DMS 273 treated with DMSO at 0.1 percent for 48 hours (cell line): ENCODE data around the gene MRPS6.

Experiments used
- DNase-seq: peaks from one replicate; lab custom pipeline; 2025; lab: John Stamatoyannopoulos, UW

The MRPS6 gene

GRCh38 chr21:34133392-34133791 lies 60.0 kb downstream of the MRPS6 start:
- DNase-seq = no peak

GRCh38 chr21:34133802-34134201 lies 60.4 kb downstream of the MRPS6 start:
- DNase-seq = no peak

GRCh38 chr21:34135330-34135729 lies 62.0 kb downstream of the MRPS6 start:
- DNase-seq = no peak

- DNase-seq = no peak
Measured at GRCh38 chr21:34141373-34141772, 68.0 kb downstream of the MRPS6 start.

- no peak for DNase-seq
Measured at GRCh38 chr21:34143685-34144182, 70.4 kb downstream of the MRPS6 start.

- DNase-seq = no peak
Measured at GRCh38 chr21:34144224-34144623, 70.8 kb downstream of the MRPS6 start.

GRCh38 chr21:34147792-34148418 lies 74.5 kb downstream of the MRPS6 start:
- DNase-seq = no peak

GRCh38 chr21:34148419-34148804 lies 75.0 kb downstream of the MRPS6 start:
- DNase-seq = no peak

- DNase-seq = no peak
Measured at GRCh38 chr21:34148826-34149558, 75.6 kb downstream of the MRPS6 start.

GRCh38 chr21:34152500-34152899 lies 79.1 kb downstream of the MRPS6 start:
- DNase-seq = no peak

GRCh38 chr21:34154878-34155277 lies 81.5 kb downstream of the MRPS6 start:
- no peak for DNase-seq

- no peak for DNase-seq
Measured at GRCh38 chr21:34156957-34157356, 83.6 kb downstream of the MRPS6 start.

GRCh38 chr21:34157521-34157920 lies 84.1 kb downstream of the MRPS6 start:
- DNase-seq = no peak

GRCh38 chr21:34158866-34159835 lies 85.8 kb downstream of the MRPS6 start:
- DNase-seq = no peak

- DNase-seq = no peak
Measured at GRCh38 chr21:34166468-34166867, 93.1 kb downstream of the MRPS6 start.

- no peak for DNase-seq
Measured at GRCh38 chr21:34170886-34171285, 97.5 kb downstream of the MRPS6 start.

- DNase-seq = no peak
Measured at GRCh38 chr21:34174470-34174869, 101.1 kb downstream of the MRPS6 start.

GRCh38 chr21:34176448-34176847 lies 103.1 kb downstream of the MRPS6 start:
- no peak for DNase-seq

- no peak for DNase-seq
Measured at GRCh38 chr21:34177919-34178567, 104.7 kb downstream of the MRPS6 start.

GRCh38 chr21:34179204-34179935 lies 106.0 kb downstream of the MRPS6 start:
- DNase-seq = no peak

GRCh38 chr21:34180407-34180806 lies 107.0 kb downstream of the MRPS6 start:
- no peak for DNase-seq
